HTERT RPE-1 (cell line): ENCODE data around the gene ACTA2.

Experiments used
- in situ Hi-C: fragments of 300-500 bp; cut with MboI; formaldehyde crosslinking; loops from 4 replicates; pipeline ENCODE4 v1.14.3; 2020; ENCODE audit warnings: low sequenced_read_pairs

The ACTA2 gene

DNA sequence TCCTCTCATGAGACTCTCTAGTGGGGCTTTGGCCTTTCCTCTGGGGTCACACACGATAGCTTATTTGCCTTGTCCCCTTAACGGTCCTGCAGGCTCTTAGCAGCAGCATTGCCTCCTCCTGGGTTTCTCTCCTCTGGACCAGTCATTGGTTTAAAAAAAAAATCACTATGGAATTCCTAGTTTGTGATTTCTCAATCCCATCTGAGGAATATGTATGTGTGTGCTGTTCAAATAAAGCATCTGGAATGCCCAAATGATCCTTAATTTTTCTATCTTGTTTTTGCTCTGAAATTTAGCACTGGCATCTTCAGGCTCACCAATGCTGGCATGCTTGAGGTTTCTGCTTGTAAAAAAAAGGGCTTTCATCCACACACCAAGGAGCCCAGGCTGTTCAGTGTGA is 30.5 kb downstream of the ACTA2 start:
- in situ Hi-C loops = no loop called here

DNA sequence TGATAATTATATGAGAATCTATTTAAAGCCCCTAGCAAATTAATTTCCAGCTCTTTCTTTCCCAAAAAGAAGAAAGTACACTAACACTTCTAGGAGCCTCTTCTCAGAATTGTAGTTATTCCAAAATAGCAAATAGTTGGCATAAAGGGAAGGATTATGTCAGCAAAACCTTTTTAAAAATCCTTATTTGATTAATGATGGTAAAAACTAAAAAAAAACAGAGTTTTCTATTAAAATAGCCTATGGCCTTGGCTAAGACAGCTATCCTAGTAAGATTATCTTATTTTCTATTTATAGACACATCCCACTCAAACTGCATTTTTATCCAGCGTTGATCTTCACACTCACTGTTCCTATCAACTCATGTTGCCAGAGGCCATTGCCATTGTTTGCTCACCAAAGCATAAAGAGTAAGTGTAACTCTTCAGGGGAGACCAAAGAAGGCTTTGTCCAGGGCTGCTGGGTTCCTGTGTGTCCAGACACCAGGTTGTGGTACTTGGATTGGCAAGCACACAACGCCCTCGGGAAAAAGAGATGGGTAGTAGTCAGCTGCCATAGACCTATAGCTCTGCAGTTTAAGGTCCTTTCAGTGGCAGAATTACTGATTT is 31.5 kb downstream of the ACTA2 start:
- in situ Hi-C loops = no loop called here

DNA sequence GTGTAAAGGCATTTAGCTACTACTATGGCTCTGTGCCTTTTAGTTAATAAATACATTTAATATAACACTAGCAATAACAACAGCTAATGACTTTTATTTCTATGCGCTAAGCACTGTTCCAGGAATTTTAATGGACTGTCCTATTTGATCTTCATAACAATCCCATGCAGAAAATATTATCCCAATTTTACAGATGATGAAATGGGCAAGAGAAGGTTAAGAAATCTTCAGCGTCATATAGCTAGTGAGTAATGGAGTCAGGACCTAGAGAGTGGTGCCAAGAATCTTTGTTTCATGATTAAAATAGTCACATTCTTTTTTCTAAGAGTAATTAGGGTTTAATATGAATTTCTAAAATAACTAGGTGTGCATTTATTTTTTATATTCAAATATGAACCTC is 32.4 kb downstream of the ACTA2 start:
- in situ Hi-C loops = no loop called here

DNA sequence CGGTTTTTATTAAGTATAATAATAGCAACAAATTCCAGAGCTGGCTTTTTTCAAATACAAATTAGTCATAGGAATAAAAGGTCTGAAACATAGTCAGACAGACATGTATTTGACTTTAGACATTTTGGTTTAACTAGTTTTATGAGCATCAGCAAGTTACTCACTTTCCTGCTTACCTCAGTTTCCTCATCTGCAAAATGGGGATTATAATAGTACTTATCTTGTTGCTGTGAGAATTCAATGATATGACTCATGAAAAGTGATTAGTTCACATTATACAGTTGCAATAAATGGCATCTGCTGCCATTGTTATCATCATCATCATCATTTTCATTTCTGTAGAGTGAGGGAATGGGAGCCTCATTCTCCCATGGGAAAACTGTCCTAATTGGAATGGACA is 33.5 kb downstream of the ACTA2 start:
- in situ Hi-C loops = no loop called here

DNA sequence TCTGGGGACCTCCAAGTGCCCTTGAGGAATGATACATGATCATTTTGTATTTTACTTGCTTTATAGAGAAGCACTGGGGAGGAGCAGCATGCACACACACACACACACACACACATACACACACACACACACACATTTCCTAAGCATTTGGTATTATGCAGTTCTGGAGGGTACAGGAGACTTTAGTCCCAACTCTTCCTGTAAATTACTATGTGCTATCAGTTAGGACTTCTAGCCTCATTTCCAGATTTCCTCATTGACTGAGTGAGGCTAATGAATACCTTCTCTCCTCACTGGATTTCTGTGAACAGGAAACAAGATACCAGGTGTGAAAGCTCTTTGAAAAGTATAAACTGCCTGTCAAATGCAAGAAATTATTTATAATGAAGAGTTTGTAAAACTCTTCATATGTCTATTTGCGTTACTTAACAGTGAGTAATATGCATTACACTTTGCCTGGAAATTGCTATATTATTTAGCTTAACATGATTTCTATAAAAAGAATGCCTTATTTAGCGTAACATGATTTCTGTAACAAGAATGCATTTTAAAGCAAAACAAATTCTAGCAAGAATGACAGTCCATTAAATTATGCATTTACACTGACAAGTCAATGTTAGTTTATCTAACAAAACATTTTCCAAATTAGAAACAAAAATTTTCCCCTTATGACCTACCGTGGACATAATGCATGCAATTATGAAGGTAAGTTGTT is 34.2 kb downstream of the ACTA2 start:
- in situ Hi-C loops = no loop called here

DNA sequence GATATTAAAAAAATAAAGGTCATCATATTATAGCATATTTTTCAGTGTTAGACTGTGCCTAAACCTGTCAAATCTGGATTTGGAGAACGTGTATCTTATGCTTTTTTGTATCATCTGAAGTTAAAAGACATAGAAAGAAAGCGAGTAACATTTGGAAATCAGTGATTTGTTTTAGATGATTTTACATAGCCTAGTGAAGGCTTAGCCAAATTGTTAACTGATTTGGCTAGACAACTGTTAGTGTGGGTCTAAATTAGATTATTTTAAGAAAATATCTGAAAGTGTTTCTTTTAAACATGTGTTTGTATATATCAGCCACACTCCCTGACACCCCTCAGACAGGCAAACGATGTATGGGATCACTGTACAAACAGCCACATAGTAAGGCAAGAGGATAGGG is 35.6 kb downstream of the ACTA2 start:
- in situ Hi-C loops = no loop called here

DNA sequence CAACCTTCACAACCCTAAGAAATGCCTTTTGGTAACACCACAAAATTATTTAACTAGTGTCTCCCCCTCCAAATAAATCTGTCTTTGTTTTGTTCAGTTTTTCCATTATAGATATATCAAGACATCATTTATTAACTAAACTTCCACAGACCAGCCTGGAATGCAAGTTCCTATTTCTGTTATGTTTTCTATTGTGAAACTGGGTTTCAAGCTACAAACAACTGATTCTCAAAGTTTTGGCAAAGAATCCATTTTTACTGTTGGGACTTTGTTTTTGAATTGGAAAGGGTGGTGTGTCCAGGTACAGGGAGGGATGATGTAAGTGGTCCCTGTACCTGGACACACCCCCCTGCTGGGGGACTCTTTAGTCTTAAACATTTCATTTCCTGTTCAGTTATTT is 36.3 kb downstream of the ACTA2 start:
- in situ Hi-C loops = no loop called here

DNA sequence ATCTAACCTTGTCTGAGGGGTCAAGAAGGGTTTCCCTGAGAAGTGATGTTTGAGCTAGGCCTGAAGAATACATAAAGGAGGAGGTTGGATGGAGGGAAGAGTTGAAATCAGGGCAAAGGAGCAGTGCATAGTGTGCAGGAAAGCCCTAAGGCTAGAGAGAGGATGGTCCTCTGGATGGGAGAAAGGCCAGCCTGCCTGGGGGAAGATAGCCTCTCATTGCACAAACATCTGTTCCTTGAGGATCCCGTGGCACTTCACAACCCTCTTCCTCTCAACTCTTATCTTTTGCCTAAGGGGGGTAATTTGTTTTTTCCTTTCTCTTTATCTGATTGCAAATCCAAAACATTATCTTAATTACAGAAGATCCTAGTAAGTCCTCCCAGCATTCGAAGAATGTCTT is 36.8 kb downstream of the ACTA2 start:
- in situ Hi-C loops = no loop called here

DNA sequence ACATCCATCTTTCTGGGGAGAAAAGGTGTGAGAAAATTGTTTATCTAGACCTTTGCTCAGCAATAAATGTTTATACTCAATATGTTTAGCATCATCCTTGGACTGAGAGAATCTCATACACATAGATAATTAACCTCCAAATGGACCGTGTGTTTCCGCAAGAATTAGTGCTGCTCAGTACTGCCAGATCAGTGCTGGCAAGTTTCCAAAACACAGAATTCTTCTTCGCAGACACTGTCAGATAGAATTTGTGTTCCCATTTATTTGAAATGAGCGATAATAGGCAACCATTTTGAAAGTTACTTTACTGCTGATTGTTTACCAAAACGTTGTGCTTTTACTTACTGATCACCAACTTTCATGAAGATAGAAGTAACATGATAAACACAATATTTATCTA is 38.8 kb downstream of the ACTA2 start:
- in situ Hi-C loops = no loop called here

DNA sequence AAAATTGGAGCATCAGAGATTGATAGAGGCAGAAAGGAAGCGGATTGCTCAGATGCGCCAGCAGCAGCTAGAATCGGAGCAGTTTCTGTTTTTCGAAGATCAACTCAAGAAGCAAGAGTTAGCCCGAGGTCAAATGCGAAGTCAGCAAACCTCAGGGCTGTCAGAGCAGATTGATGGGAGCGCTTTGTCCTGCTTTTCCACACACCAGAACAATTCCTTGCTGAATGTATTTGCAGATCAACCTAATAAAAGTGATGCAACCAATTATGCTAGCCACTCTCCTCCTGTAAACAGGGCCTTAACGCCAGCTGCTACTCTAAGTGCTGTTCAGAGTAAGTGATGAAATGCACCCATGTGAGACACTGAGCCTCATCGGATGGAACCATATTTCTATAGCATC is 39.4 kb downstream of the ACTA2 start:
- in situ Hi-C loops = no loop called here

DNA sequence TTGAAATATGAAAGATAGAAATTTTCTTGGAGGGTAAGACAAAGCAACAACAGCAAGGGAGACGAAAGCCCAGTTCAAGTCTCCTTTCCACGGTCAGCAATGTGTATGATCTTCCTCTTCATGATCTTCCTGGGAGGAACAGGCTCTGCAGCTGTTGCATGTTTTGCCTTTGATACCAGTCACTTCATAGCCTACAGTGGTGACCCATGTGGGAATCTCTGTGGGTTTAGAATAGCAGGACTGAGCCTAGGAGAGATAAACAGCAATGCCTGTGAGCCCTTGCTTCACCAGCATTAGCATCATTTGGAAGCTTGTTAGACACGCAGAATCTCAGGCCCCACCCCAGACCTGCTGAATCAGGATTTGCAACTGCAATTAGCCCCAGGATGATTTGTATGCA is 40.7 kb downstream of the ACTA2 start:
- in situ Hi-C loops = no loop called here

DNA sequence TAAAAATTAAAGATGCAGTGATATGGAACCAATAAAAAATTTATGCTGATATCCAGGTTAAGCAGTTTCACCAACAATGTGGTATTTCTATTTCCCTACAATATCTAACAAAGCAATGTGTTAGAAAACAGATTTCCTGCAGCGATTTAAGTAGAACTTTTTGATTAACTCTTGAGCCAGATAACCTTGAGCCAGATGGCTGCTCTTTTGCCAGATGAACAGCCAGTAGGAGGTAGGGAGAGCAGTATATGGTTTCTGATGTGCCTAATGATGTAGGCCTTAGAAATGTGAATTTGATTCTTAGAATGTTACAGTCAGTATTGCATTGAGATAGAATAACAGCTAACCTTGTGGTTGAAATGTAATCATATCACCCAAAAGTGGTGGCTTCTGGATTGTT is 41.5 kb downstream of the ACTA2 start:
- in situ Hi-C loops = no loop called here

DNA sequence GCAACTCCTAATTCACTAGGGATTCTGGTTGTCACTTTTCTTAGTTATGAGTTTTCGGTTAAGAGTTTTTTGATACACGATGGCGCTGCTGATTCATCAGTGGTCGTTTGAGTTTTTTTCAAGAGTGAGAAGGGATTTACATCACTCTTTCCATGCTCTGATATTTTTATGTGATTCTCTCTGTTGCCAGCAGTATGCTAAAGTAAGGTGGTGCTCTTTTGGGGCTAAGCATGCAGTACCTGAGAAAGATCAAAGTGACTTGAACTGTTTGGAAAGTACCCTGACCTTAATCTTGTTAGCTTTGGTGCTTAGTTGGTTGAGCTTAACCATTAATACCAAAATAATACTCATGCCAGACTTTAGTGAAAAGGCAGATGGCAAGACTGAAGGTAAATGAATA is 44.4 kb downstream of the ACTA2 start:
- in situ Hi-C loops = no loop called here

DNA sequence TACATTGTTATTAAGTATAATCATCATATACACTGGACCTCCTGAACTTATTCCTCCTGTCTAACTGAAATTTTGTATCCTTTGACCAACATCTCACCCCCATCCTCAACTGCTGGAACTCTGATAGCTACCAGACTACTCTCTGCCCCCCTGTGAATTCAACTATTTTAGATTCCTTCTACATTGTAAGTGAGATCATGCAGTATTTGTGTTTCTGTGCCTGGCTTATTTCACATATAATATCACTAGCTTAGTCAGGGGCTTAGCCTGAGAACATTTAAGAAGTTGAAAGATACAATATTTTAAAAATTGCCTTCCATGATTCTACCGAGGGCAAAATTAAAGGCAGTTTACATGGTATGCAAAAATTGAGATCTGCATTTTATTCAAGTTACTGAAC is 45.7 kb downstream of the ACTA2 start:
- in situ Hi-C loops = no loop called here

DNA sequence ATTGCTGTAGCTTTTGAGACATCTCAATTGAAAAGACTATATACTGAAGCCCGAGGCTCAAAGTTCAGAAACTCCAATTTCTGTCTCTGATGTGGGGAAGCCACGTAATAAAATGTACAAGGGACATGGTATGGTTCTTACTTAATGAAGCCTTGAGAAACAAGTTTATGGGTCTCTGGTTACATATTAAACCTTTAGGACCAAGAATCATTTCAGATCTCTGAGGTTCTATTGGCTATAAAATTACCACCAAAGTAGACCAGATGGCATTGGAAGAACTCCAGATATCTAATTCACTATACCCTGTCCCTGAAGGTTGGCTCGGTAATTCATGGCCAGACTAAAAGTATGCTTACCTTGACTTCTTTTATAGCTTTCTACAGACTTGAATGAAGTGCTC is 48.9 kb downstream of the ACTA2 start:
- in situ Hi-C loops = no loop called here

DNA sequence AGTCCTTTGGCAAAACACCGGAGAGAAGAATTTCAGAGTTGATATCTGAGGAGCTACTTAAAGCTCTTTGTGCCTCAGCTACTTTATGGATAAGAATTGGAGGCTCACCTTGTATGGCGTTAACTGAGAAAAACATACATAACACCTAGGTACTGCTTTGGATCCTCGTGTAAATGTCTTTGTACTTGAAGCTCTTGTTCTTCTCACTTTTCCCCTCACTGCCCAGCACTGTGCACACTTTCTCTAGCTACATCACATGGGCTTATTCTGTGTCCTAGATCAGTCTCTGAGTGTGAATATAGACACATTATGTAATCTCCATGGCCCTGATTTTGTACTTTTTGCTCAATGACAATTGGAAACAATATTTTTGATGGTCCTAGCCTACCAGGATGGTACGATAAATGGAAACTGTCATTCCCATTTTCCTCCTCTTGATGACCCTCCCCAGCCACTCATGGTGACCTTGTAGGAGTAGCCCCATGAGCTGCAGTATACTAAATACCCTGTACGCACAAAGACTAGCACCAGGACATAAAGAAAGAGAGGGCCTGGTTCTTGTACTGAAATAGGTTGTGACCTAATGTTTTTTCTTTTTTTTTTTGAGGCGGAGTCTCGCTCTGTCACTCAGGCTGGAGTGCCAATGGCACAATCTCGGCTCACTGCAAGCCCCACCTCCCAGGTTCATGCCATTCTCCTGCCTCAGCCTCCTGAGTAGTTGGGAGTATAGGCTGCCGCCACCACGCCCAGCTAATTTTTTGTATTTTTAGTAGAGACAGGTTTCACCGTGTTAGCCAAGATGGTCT is 50.4 kb downstream of the ACTA2 start:
- in situ Hi-C loops = no loop called here

DNA sequence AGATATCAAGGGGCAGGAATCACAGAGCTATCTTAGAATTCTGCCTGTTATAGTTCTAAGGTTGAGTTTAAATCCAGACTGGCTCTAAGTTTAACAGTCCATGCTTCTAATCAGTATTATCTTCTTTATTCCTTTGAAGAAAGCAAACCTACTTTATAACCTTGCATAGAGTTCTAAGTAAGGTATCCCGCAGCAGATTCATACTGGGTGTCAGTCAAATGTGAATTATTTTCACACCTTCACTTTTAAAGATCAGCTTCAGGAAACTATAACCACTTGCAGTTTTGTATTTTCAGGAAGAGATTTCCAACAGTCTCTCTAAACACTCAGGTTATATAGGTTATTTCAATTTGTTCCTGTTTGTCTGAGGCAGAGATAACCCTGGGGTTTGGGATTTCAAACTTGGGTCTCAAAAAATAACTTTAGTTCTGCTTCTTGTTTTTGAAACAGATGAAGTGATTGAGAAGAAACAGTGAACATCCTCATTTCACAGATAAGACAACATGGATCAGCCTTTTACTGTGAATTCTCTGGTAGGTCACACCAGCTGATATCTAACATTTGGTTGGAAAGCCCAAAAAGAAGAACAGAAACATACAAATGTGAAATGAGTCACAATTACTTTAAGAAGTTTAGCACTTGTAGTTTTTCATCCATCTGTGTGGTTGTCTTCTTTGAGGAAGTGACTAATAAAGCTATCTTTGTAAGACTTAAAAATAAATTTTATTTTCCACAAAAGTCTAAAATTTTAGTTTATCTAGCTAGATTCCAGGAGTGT is 51.2 kb downstream of the ACTA2 start:
- in situ Hi-C loops = no loop called here

DNA sequence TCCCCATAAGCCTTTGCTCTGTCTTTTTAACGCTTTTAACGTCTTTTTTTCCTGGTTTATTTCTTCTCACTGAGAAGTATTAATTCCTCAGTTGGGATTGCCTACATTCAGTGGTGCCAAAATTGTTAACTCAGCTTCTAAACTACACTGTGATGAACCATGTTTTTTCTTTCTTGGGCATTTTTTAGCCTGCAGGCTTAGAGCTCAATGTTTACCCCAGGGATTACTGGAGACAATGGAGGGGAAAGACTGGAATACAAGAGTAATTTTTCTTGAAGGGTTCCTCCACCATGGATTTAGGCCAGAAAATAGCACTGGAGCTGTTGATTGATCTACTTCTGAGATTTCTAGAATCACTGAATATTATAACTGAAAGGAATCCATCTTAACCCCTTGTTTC is 52.7 kb downstream of the ACTA2 start:
- in situ Hi-C loops = no loop called here

DNA sequence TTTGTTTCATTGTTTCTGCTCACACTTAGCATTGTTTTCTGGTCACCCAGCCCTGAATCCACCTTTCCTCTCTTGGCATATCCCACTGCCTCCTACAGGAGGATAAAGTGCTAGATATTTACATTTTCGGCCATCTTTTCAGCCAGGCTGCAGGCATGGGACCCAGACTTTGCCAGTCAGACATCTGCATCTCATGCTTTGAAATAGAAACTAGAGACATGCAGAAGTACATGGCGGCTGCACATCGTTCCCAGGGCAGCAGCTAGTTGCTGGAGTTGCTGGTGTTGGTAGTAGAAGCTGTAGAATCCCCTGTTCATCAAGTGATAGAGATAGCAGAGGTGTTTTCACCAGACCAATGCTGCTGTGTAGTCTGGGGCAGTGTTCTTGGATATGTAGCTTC is 53.8 kb downstream of the ACTA2 start:
- in situ Hi-C loops = no loop called here

DNA sequence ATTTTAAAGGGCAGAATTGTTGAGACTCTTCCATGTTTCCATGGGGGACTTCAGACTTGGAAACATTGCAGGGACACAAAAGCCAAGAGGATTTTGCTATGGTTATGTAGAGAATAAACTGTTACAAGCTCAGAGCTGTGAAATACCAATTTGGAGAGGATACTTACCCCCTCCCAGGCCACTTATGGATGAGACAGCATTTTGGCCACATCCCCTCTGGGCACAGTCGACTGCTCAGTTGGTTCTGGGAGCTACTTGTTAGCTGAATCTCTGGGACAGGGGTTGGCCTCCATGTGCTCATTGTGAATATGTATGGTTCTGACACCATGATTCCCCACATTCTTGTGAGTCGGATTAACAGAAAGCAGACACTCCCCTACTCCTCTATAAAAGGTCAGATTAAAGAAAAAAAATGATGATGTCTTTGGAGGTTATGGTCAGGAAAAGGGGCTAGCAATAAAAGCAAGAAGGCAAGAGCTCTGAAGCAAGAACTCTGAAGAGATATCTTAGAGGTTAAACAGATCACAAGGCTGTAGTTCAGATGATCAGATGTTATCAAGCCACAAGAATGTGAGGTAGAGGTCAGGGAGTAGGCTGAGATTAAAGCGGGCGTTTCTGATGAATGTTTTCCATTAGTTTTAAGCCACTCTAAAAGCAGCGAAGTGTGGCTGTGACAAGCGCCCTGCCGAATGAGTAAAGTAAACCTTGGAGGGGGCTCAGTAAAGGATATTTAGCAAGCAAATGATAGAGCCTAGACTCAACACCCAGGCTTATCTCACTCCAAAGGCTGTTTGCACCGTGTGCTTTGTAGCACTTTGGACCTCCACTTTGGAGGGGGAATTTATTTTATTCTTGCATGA is 55.3 kb downstream of the ACTA2 start:
- in situ Hi-C loops = no loop called here
